A204.1 (cell line): ENCODE results near the gene CAMK2G.
"Not testable (repeated sequence)": the region's sequence is repeated elsewhere in the genome, so short reads cannot be mapped to it uniquely, and the experiment has no call there.

ENCODE experiments used
- FAIRE-seq: peaks from 2 replicates; lab custom pipeline; 2012; peaks lifted over from hg19 to GRCh38; lab: Jason Lieb, UNC

The CAMK2G gene

GRCh38 chr10:73788864-73789658 lies 85.3 kb downstream of the CAMK2G start:
- no peak for FAIRE-seq

- FAIRE-seq = not testable (repeated sequence)
Measured at GRCh38 chr10:73787031-73787800, 87.1 kb downstream of the CAMK2G start.

DNA sequence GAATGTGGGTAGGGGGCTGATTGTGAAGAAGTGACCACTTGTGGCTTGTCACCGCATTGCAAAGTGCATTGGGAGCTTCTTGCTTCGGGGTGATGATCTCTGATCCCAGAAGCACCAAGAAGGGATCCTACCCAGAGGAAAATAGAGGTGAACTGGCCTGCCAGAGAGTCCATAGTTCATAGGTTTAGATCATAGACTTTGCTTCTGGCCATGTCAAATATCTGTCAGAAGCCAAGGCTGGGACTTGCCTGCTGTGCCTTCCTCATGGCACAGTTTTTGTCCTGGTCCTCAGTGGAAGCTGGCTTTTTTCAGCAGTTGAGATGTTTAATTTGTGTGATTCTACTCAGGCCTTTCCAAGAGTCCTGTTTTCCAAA lies 87.9 kb downstream of the CAMK2G start:
- no peak for FAIRE-seq

- FAIRE-seq = no peak
Measured at GRCh38 chr10:73785721-73786511, 88.4 kb downstream of the CAMK2G start.

DNA sequence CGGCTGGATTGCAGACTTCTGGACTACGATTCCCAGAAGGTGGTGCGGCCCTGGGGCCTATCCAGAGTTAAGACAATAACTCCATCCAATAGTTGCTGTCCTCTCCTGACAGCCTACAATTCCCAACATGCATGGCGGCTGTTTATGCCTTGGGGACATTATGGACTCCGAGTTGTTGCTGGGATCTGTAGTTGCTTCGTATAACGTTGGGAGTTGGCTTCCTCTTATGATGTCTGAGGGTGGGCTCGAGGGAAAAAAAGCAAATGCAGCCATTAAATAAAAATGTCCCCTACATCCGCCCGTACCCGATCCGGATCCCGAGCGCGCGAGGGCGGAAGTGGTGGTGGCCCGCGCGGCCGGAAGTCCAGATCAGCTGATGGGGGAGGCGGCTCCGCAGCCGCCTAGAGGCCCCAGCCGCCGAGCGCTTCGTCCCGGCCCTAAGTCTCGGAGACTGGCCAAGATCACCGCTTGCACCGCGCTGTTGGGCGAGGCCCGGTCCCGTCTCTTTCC lies 89.1 kb downstream of the CAMK2G start, which contains the start of gene ZSWIM8:
TSS of gene ZSWIM8 (plus strand) at position 396 of the 510 bp plus-strand sequence. CDS start 273 bp downstream, outside the sequence.
- peak; percentile 96 for FAIRE-seq

DNA sequence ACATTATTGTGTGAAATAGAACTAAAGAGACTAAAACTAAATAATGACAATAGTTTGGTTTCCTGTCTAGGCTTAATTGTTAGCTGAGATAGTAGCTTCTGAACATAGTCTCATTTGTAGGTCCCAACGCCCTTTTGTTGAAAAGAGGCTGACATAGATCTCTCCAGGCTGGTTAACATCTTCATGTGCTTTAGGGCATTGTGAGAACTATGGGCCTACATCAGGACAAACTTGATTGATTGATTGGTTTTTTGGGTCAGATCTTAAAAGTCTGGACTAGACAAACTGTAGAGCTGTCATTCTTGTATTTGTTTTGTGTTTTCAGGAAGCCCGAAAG lies 91.6 kb downstream of the CAMK2G start:
- FAIRE-seq = no peak

DNA sequence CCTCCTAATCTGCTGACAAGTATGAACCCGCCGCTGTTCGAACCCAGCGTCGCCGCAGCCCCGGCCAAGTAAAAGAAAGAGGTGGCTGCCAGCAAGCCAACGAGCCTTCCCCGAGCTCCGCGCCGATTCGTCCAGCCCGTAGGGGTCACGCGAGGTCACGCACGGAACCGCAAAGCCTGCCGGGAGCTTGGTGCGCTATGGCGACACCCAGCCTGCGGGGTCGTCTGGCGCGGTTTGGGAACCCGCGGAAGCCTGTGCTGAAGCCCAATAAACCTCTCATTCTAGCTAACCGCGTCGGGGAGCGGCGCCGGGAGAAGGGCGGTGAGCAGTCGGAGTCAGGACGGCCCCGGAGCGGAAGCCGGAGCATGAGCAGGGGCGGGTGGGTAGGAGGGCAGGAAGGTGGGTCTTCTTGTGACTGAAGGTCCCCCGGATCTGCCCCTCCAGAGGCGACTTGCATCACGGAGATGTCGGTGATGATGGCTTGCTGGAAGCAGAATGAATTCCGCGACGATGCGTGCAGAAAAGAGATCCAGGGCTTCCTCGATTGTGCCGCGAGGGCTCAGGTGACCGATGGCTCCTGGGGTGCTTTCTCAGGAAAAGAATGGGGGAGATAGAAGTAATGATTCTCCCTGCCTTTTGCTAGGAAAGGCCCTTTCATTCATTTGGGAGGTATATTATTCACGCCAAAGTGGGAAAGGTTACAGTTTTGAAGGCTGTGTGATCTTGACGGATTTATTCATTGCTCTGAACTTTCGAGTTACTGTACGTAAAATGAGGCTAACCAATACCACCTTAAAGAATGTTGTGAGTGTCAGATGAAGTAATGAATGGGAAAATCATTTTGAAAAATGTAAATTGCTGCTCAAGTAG lies 92.2 kb downstream of the CAMK2G start, which contains the start of gene CHCHD1:
TSS of gene CHCHD1 (plus strand) at position 170 of the 870 bp plus-strand sequence. CDS start at position 198, 28 bp downstream.
- peak; percentile 69 for FAIRE-seq

- no peak for FAIRE-seq
Measured at GRCh38 chr10:73781548-73781878, 92.8 kb downstream of the CAMK2G start.

DNA sequence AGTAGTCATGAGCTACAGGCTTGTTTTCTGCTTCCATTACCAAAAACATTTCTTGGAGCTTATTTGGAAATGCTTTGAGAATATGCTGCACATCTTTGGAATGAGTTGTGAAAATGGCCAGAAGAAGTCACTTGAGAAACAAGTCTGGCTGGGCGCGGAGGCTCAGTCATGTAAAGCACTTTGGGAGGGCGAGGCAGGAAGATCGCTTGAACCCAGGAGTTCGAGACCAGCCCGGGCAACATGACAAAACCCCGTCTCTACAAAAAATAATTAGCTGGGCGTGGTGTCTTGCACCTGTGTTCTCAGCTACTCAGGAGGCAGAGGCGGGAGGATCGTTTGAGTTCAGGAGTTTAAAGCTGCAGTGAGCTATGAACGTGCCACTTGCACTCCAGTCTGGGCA lies 93.4 kb downstream of the CAMK2G start:
- no peak for FAIRE-seq

DNA sequence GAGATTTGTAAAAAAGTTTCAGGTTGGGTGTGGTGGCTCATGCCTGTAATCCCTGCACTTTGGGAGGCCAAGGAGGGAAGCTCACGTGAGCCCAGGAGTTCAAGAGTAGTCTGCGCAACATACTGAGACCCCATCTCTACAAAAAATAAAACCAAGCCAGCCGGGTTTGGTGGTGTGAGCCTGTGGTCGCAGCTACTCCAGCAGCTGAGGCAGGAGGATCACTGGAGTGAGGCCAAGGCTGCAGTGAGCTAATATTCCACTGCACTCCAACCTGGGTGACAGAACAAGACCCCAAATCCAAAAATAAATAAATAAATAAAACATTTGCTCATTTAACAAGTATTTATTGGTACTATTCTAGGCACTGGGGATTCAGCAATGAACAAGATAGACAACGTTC lies 94.1 kb downstream of the CAMK2G start:
- no peak for FAIRE-seq

DNA sequence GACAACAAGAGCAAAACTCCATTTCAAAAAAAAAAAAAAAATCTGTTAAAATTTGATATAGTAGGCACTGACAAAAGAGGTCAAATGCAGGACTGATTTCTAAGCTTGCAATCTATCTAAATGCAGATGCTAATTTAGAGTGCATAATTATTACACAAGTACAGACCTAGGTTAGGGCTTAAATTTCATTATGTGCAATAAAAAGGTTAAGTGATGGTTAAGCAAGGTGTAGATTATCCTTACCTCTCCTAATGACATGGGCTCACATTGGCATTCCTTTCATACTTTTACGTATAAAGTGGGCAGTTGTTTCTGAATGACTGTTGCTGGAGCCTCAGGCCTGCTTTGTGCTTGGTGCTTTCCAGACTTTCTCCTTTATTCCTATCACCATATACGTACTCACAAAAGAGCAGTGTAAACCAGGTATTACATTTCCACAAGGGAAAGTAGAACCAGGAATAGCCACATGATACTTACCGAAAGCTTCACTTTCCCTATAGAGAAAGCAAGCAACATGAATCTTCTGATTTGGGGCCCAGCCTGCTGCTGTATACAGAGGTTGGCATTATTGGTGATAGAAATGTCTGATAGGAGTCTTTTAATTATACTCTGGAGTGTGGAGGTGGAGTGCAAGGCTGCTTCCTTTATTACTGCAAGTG lies 94.7 kb downstream of the CAMK2G start:
- no peak for FAIRE-seq

- FAIRE-seq = no peak
Measured at GRCh38 chr10:73779018-73779417, 95.3 kb downstream of the CAMK2G start.

DNA sequence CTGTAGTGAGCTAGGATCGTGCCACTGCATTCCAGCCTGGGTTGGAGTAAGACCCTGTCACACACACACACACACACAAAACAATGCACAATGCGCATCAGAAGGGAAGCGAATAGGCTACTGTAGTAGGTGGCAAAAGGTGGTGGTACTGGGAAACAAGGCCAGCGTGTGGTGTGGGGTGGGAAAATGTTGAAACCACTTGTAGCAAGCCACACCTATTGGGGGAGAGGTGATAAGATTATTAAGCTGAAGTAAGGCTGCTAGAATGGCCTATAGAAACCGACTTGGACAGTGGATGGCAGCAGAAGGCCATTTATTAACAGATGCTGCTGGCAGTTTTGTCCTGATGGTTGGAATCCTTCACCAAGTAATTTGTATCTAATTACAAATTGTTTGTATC lies 99.7 kb downstream of the CAMK2G start:
- no peak for FAIRE-seq

GRCh38 chr10:73773152-73773879 lies 101.0 kb downstream of the CAMK2G start:
- no peak for FAIRE-seq

- FAIRE-seq = no peak
Measured at GRCh38 chr10:73772281-73773151, 101.8 kb downstream of the CAMK2G start.

- no peak for FAIRE-seq
Measured at GRCh38 chr10:73771722-73772280, 102.6 kb downstream of the CAMK2G start.

DNA sequence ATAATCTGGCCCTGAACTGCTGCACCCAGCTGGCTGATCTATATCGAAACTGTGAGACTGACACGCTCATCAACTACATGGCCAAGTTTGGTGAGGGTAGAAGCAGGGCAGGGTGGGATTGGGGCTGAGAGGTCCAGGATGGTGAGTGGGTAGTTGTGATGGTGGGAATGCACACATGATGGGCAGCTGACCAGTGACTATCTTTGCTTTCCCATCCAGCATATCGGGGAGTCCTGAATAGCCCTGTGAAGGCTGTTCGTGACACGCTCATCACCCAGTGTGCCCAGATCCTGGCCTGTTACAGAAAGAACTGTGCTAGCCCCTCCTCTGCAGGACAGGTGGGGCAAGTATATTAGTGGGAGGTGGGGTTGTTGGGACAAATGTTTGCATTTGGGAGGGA lies 105.0 kb downstream of the CAMK2G start:
- no peak for FAIRE-seq

- no peak for FAIRE-seq
Measured at GRCh38 chr10:73768881-73769280, 105.5 kb downstream of the CAMK2G start.

DNA sequence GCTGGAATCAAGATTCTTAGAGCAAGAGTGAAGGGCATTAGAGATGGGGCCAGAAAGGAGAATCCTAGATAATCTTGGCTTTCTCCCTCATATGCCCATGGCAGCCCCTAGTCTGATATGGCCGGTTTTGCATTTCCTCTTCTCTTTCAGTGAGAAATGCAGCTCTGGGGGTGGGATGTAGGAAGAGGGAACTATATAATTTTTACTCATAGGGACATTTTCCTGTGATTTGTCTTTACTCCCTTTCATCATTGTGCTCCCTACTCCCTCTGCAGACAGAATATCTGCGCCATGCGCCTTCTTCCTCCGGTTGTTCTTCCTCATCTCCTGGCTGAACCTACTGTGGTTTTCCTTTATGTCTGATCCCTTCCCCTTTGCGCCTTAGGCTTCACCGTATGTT lies 109.3 kb downstream of the CAMK2G start:
- no peak for FAIRE-seq
